Kidney epithelial cell (primary cell): ENCODE measurements around the gene SERP2. TPM values are rescaled to one million over a fixed set of nuclear protein-coding genes. Genes with fewer than 3 reads are reported as not detected.

Source experiments
- DNase-seq: peaks from one replicate; pipeline ENCODE4 v3.0.0-alpha.2; 2010; ENCODE audit warnings: low read depth
- H3K27me3 ChIP-seq: 2 replicates; pipeline ENCODE4 v1.6.0; 2011; ENCODE audit warnings: low read length; ENCODE audit not compliant: control insufficient read depth, insufficient read depth
- H3K36me3 ChIP-seq: 2 replicates; pipeline ENCODE4 v1.5.1; 2011; ENCODE audit warnings: low read length; ENCODE audit not compliant: control insufficient read depth, insufficient read depth
- H3K4me3 ChIP-seq: 2 replicates; pipeline ENCODE4 v1.5.1; 2011; ENCODE audit warnings: low read depth, mild to moderate bottlenecking, control low read depth, low read length
- CTCF ChIP-seq: IDR thresholded peaks from 2 replicates; pipeline ENCODE4 v1.5.1; 2011; ENCODE audit warnings: mild to moderate bottlenecking, moderate library complexity, low read length, control low read depth, inconsistent platforms; ENCODE audit not compliant: insufficient read depth, poor library complexity, severe bottlenecking
- total RNA-seq: library from RNA; depleted of rRNA; stranded (reverse); fragments of >200 nt; gene quantifications from 2 replicates; pipeline ENCODE4 v1.2.3, GENCODE V29; 2015

SERP2 gene
- total RNA-seq, 1 donor from 2014 or later, result 9.7 TPM

- H3K4me3 ChIP-seq, result no peak overlapping the region
- DNase-seq, result no peak
- TF ChIP-seq CTCF, result no peak
- no peaks in the 10 kb centered on the region for H3K27me3 ChIP-seq
- no peaks in the 10 kb centered on the region for H3K36me3 ChIP-seq
These were observed 30.9 kb downstream of the SERP2 start for GRCh38 chr13:44404261-44405132.

GRCh38 chr13:44406617-44407016, 33.0 kb downstream of the SERP2 start:
- no peak overlapping the region for H3K4me3 ChIP-seq
- no peak for DNase-seq
- H3K27me3 ChIP-seq, result no peaks in the 10 kb centered on the region
- TF ChIP-seq CTCF, result no peak
- H3K36me3 ChIP-seq, result no peaks in the 10 kb centered on the region

- DNase-seq, result no peak
- no peak overlapping the region for H3K4me3 ChIP-seq
These were observed 33.8 kb downstream of the SERP2 start for GRCh38 chr13:44407379-44407778.

GRCh38 chr13:44407891-44408290, 34.3 kb downstream of the SERP2 start:
- no peak for TF ChIP-seq CTCF
- Histone ChIP-seq H3K27me3 (no peaks in the 10 kb centered on the region), H3K4me3 (no peak overlapping the region), H3K36me3 (no peaks in the 10 kb centered on the region)
- no peak for DNase-seq

More at GRCh38 chr13:44407379-44407778, 33.8 kb downstream of the SERP2 start:
- no peak for TF ChIP-seq CTCF
- H3K36me3 ChIP-seq, result no peaks in the 10 kb centered on the region
- no peaks in the 10 kb centered on the region for H3K27me3 ChIP-seq

- no peak for DNase-seq
- peaks cover under 1% of the 10 kb centered on the region for H3K27me3 ChIP-seq
- H3K4me3 ChIP-seq, result no peak overlapping the region
- no peaks in the 10 kb centered on the region for H3K36me3 ChIP-seq
- TF ChIP-seq CTCF, result no peak
These were observed 36.0 kb downstream of the SERP2 start for GRCh38 chr13:44409595-44409994.

GRCh38 chr13:44410328-44410859, 36.8 kb downstream of the SERP2 start:
- Histone ChIP-seq H3K4me3 (no peak overlapping the region), H3K36me3 (no peaks in the 10 kb centered on the region), H3K27me3 (peaks cover 2% of the 10 kb centered on the region)
- TF ChIP-seq CTCF, result no peak
- DNase-seq, result no peak
